GM19193 (cell line): ENCODE results near the gene MRPL38.

Source experiments
- POLR2A ChIP-seq: IDR thresholded peaks from 4 replicates; pipeline ENCODE4 v1.6.1; 2011; ENCODE audit not compliant: insufficient read depth, insufficient read length; ENCODE audit errors: extremely low read depth

MRPL38 gene

GRCh38 chr17:75854881-75855309 lies 49.8 kb downstream of the MRPL38 start:
- TF ChIP-seq POLR2A, result no peak

DNA sequence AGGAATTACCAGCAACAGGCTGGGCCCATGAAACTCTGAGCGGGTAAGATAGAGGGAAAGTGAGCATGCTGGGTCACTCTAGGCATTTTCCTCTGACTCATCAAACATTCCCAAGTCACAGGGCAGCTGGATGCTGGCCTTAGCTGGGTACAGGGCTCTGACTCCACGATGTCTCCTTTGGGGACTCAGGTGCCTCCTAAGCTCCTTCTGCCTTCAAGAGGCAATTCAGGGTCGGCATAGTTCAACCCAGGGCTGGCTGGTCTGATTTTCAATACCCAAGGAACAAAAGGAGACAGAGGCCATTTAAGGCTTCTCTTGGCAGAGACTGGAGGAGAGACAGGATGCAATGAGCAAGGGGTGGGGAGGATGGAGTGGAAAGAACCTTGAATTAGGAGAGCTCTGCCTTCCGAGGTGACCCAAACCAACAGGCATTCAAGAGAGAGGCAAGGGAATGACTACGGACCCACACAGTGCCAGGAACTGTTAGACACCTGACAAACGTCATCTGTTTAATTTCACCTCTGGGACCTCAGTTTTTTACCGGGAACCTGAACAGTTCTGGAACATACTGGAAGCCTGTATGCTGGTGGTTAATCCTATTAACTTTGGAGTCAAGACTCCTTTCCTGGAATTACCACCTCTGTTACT lies 50.5 kb downstream of the MRPL38 start:
- no peak for TF ChIP-seq POLR2A

DNA sequence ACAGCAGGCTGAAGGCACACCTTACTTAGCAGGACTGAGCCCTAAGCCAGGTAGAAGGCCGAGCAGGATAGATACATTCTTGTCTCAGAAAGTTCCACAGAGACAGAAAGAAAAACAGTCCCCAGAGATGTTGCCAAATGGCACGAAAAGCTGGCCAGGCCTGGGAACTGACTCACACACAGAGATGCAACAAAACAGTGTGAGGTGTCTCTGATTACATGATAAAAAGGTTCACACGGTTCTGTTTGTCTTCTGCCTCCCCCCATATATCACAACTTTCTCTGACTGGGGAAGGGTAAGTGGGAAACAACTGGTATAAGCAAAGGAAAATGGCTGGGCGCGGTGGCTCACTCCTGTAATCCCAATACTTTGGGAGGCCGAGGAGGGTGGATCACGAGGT lies 51.3 kb downstream of the MRPL38 start:
- TF ChIP-seq POLR2A, result no peak

DNA sequence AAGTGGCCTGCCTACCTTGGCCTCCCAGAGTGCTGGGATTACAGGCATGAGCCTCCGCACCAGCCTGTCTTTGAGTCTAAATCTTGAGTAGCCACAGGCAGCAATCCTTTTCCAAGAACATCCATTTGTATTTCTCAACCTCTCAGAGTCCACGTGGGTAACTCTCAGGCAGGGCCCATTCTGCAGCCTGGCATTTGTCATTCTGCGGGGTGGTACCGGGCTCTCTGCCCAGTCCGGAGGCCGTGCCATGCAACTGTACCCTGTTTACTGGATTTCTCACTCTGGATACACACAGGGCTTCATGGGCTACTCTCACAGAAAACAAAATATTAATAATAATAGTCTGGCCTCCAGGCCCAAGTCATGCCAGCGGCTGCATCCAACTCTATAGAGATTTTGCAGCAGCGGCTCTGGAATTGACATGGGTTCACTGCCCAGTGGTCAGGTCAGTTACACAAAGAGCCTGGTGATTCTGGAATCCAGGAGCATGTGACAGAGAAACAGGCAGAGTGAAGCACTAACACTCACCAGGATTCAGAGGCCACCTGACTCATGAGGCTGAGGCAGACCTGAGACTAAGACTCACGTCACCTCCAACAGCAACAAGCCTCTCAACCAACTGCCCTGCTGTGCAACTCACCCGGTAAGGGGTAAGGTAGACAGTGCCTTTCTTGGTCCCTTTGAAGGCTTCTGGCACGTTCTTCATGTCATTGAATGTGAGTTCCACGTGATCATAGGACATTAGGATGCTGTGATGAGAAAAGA lies 53.6 kb downstream of the MRPL38 start:
- TF ChIP-seq POLR2A, result no peak

DNA sequence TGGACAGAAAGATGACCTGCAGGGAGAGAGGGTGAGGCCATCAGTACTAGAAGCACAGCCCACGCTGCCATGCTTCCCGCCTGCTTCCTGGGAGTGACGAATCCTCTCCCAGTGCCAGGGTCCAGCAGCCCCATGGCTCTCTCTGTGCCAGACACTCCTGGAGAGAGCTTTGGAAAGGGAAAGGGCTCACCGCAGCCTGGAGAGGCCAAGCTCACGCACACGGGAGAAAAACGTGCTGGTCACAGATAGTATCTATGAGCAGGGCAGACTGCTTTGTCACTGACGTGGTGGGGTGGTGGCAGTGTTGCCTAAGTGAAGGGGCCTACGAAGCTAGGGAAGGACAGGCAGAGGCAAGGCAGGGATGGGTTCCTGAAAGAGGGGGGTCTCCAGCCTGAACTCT lies 55.0 kb downstream of the MRPL38 start:
- no peak for TF ChIP-seq POLR2A

DNA sequence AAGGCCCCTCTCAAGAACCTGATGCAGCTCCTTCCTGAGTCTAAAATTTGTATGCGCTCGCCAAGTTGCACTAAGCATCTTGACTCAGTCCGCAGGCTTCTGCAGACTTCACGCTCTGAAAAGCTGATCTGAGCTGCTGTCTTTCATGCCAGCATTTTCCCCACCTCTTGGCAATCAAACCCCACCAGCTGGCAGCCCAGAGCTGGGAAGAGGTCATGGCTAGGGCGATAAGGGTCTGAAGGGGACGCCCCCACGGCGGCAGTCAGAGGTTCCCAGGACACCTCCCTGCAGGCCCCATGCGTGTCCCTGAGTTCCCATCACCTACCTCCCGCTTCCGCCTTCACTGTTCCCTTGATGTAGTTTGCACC lies 55.4 kb downstream of the MRPL38 start:
- TF ChIP-seq POLR2A, result no peak
